Colonic mucosa (tissue), 4 donors: Measurements from ENCODE around the gene UPB1. TPM values are rescaled to one million over a fixed set of nuclear protein-coding genes. Genes with fewer than 3 reads are reported as not detected.

ENCODE experiments used
- DNase-seq: peaks from one replicate; pipeline ENCODE4 v3.0.0-alpha.2; 2020
- H3K27ac ChIP-seq: fragments of 200-600 bp; one replicate; pipeline ENCODE4 v1.8.0; 2021
- H3K27me3 ChIP-seq: fragments of 200-600 bp; one replicate; pipeline ENCODE4 v1.8.0; 2021
- H3K36me3 ChIP-seq: fragments of 200-600 bp; one replicate; pipeline ENCODE4 v1.8.0; 2021
- H3K4me1 ChIP-seq: fragments of 200-600 bp; one replicate; pipeline ENCODE4 v1.8.0; 2021; ENCODE audit warnings: mild to moderate bottlenecking
- H3K4me3 ChIP-seq: fragments of 200-600 bp; one replicate; pipeline ENCODE4 v1.8.0; 2021
- H3K9ac ChIP-seq, 2 donors: one replicate each; pipeline ENCODE4 v1.7.0; 2013; ENCODE audit warnings: control low read depth in 2 of 2, low read depth in 2 of 2, low read length in 2 of 2
- H3K9me3 ChIP-seq: fragments of 200-600 bp; one replicate; pipeline ENCODE4 v1.8.0; 2021
- intact Hi-C: fragments of 100-400 bp; cut with DNase I; formaldehyde crosslinking; loops from one replicate; pipeline ENCODE4 v1.14.1; 2022
- total RNA-seq, 2 donors: library from RNA; stranded (reverse); fragmentation: NEBNext Ultra II Directional in 1 of 2; extraction: Animal tissue kit (Norgen Biotek cat#: 25700) in 1 of 2; gene quantifications; one replicate each; pipeline ENCODE4 v1.2.1, GENCODE V29; 2021
- TF ChIP-seq, protein P1 (sequence below): fragments of 200-600 bp; IDR thresholded peaks from one replicate; pipeline ENCODE4 v1.8.0; 2022; ENCODE audit warnings: antibody characterized with exemption, mild to moderate bottlenecking
- donor health status: healthy.
- donor health status: DM: no; HTN: no; CAD: no.
- donor health status: DM: no; HTN: no; CAD: no.

UPB1 gene
- total RNA-seq, 2 donors from 2014 or later = 0.16 to 0.20 TPM

DNA sequence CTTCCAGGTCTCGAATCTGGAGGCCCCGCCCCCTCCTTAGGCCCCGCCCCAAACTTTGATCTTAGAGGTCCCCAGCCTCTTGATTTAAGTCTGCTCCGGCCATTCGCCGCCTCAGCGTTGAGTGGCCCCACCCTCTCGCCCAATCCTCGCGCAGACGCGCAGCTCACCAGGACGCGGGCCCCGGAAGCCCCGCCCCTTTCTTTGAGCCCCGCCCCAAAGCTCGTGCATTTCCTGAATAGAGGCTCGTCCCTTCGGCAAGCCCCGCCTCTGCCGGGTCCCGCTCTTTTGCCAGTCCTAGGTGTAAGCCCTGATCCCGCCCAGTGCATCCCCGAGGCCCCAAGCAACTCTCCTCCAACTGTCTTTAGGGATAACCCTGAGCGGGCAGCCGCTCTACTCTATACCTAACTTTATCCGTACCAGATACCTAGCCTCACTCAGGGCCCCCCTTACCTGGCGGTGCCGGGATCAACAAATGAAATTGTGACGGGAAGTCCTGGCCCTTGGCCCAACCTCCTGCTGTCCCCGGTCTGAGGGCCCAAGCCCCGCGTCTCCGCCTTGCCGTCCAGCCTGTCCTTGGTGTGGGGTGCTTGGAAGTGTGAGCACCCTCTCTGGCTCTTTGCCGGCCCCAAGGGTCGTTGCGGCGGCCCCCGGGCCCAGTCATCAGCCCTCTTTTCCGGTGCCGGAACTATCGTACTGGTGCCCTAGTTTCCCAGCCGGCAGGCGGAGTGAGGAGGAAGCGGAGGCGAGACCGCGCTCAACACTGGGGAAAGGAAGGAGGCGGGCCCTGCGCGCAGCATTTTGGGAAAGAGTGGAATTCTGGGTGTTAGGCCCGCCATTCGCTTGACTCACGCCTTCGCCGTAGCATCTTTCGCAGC is 60.3 kb downstream of the UPB1 start, which contains the start of gene SNRPD3:
SNRPD3 (plus strand) TSS at position 835 of the 875 bp plus-strand sequence. CDS start 1,676 bp downstream, outside the sequence.
- H3K4me1 ChIP-seq = peaks cover 40% of the 10 kb centered on the region
- intact Hi-C loops = no loop called here

DNA sequence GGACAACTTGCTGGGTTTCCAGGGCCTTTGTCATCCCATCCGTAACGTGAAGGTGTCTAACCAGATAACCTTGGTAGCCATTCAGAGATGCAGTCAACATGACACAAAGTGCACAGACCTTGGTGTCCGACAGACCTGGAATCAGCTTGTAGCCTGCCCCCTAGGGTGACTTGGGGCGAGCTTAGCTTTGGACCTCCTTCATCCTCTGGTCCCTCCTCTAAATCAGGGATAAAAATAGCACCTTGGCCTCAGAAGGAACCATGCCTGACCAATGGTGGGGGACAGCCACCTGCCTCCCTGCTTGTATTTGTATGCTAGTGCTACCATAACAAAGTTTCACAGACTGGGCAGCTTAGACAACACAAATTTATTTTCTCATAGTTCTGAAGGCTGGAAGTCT is 64.3 kb downstream of the UPB1 start:
- intact Hi-C loops = no loop called here
- Histone ChIP-seq H3K4me3 (no peak overlapping the region), H3K36me3 (peaks cover 16% of the 10 kb centered on the region), H3K27me3 (no peaks in the 10 kb centered on the region), H3K9me3 (no peaks in the 10 kb centered on the region), H3K27ac (no peak overlapping the region), H3K9ac (no peak overlapping the region), H3K4me1 (peaks cover 13% of the 10 kb centered on the region)
- TF ChIP-seq, protein P1, sequence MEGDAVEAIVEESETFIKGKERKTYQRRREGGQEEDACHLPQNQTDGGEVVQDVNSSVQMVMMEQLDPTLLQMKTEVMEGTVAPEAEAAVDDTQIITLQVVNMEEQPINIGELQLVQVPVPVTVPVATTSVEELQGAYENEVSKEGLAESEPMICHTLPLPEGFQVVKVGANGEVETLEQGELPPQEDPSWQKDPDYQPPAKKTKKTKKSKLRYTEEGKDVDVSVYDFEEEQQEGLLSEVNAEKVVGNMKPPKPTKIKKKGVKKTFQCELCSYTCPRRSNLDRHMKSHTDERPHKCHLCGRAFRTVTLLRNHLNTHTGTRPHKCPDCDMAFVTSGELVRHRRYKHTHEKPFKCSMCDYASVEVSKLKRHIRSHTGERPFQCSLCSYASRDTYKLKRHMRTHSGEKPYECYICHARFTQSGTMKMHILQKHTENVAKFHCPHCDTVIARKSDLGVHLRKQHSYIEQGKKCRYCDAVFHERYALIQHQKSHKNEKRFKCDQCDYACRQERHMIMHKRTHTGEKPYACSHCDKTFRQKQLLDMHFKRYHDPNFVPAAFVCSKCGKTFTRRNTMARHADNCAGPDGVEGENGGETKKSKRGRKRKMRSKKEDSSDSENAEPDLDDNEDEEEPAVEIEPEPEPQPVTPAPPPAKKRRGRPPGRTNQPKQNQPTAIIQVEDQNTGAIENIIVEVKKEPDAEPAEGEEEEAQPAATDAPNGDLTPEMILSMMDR = no peak
- DNase-seq = no peak

More for the DNA sequence above, 60.3 kb downstream of the UPB1 start, which contains the start of gene SNRPD3:
- no peaks in the 10 kb centered on the region for H3K9me3 ChIP-seq
- DNase-seq = peak; percentile 100
- H3K36me3 ChIP-seq = peaks cover 10% of the 10 kb centered on the region
- peak within 1 kb of the TSS; percentile 93 to 95 for H3K9ac ChIP-seq
- H3K27me3 ChIP-seq = no peaks in the 10 kb centered on the region
- peak within 1 kb of the TSS; percentile 99 for H3K4me3 ChIP-seq
- TF ChIP-seq, protein P1 = no peak
- peak within 1 kb of the TSS; percentile 100 for H3K27ac ChIP-seq

DNA sequence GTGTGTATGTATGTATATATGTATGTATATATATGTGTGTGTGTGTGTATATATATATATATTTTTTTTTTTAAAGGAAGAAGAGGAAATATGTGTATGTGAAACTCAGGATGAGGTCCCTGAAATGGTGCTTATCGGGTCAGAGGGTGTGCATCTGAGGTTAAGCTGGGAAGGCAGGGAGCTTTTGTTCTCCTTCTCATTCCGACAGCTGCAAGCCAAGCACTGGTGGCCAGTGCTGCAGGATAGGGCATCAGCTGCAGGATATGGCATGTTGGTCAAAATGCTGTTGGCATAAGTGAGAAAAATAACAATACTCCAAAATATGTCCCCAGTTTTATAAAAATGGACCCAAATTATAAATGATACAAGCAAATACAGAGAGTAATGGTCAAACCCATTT is 68.1 kb downstream of the UPB1 start:
- Histone ChIP-seq H3K9me3 (no peaks in the 10 kb centered on the region), H3K27me3 (no peaks in the 10 kb centered on the region), H3K4me3 (no peak overlapping the region), H3K27ac (no peak overlapping the region), H3K9ac (no peak overlapping the region), H3K4me1 (no peaks in the 10 kb centered on the region), H3K36me3 (peaks cover 11% of the 10 kb centered on the region)
- TF ChIP-seq, protein P1 = no peak
- no peak for DNase-seq
- intact Hi-C loops = no loop called here

DNA sequence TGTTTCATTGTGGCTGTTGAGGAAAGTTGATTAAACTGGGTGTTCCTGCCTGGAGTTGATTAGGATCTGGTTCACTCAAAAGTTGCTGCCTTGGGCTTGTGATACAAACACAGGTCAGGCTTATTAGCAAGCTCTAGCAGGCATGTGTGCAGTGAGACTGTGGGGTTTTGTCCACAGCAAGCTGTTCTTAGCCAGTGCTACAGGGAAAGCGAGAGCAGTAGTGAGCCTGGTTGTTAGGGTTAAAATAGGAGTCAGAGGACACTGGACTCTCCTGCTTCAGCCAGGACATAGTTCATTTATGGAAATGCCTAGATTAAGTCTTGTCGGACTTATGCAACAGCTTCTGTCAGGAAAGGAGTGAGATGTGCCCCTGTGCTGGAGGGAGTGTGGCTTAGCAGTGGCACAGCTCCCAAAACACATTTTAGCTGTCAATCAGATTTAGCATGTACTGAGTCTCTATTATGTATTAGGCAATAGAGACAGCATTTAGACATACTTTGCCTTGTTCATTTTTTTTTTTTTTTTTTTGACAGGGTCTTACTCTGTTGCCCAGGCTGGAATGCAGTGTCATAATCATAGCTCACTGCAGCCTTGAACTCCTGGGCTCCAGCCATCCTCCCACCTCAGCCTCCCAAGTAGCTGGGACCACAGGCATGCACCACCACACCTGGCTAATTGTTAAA is 69.4 kb downstream of the UPB1 start:
- no peak for DNase-seq
- intact Hi-C loops = no loop called here
- H3K36me3 ChIP-seq = peaks cover 11% of the 10 kb centered on the region
- H3K9ac ChIP-seq = no peak overlapping the region
- TF ChIP-seq, protein P1 = no peak
- H3K27me3 ChIP-seq = no peaks in the 10 kb centered on the region
- H3K4me1 ChIP-seq = no peaks in the 10 kb centered on the region
- no peaks in the 10 kb centered on the region for H3K9me3 ChIP-seq
- no peak overlapping the region for H3K4me3 ChIP-seq
- no peak overlapping the region for H3K27ac ChIP-seq

DNA sequence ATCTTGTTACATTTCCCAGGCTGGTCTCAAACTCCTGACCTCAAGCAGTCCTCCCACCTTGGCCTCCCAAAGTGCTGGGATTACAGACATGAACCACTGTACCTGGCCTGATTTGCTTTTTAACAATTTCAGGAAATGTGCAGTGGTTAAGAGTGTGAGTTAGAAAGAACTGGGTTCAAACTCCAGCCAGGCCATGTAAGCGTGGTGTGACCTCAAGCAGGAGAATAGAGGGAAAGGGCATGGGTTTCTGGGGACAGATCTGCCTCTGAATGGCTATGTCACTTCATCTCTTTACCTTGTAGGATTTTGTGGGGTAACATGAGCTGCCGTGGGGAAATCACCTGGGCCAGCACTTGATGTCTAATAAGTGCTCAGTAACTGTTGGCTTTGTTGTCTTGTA is 69.9 kb downstream of the UPB1 start:
- Histone ChIP-seq H3K27ac (no peak overlapping the region), H3K36me3 (peaks cover 11% of the 10 kb centered on the region), H3K9ac (no peak overlapping the region), H3K4me1 (no peaks in the 10 kb centered on the region), H3K4me3 (no peak overlapping the region), H3K9me3 (no peaks in the 10 kb centered on the region), H3K27me3 (no peaks in the 10 kb centered on the region)
- intact Hi-C loops = no loop called here
- TF ChIP-seq, protein P1 = no peak
- no peak for DNase-seq
